Measurements from ENCODE around the gene ENOX2. TPM values are rescaled to one million over a fixed set of nuclear protein-coding genes. Genes with fewer than 3 reads are reported as not detected.

Gene ENOX2
- total RNA-seq, 1 donor from 2014 or later, result 13.9 TPM

DNA sequence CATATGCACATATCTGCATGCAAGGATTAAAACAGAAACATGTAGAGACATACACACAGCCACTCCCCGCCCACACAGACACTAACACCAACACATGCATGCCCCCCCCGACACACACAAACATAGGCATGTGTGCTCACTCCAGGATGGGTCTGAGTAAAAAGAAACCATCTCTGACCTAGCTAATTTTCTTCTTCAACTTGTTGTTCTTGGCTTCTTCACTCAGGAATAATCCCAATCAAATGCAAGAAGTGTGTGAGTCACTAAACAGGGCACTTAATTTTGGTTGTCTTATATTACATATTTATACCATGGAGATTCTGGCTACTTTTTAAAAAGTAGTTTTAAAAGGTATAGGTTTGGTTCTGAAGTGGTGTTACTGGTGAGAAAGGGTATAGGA, 28.3 kb downstream of the ENOX2 start:
- intact Hi-C loops (cut with micrococcal nuclease), result no loop called here
- Mint-ChIP-seq H3K4me1 (peaks cover 5% of the 10 kb centered on the region), H3K27ac (no peak overlapping the region), H3K9me3 (no peaks in the 10 kb centered on the region), H3K27me3 (no peaks in the 10 kb centered on the region), H3K4me3 (no peak overlapping the region), H3K36me3 (ENCODE audit: low read depth) (peaks cover 6% of the 10 kb centered on the region)
- no peak for DNase-seq

GRCh38 chrX:130869239-130869638, 33.8 kb downstream of the ENOX2 start:
- no peak overlapping the region for H3K4me3 Mint-ChIP-seq
- no peak overlapping the region for H3K27ac Mint-ChIP-seq
- DNase-seq, result no peak
- no peaks in the 10 kb centered on the region for H3K27me3 Mint-ChIP-seq
- H3K9me3 Mint-ChIP-seq, result no peaks in the 10 kb centered on the region
- H3K36me3 Mint-ChIP-seq (ENCODE audit: low read depth), result peaks cover 1% of the 10 kb centered on the region
- intact Hi-C loops (cut with micrococcal nuclease), result no loop called here
- no peaks in the 10 kb centered on the region for H3K4me1 Mint-ChIP-seq

DNA sequence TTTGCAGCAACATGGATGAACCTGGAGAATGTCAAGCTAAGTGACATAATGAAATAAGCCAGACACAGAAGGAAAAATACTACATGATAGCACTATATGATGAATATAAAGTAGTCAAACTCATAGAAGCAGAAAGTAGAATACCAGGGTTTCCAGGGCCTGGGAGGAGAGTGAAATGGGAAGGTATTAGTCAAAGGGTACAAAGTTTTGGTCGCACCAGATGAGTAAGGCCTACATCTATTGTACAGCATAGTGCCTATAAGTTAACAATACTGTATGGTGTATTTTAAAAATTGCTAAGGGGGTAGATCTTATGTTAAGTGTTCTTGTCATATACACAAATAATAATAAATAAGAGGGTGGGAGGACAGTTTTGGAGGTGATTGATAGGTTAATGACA, 41.5 kb downstream of the ENOX2 start:
- no peak for DNase-seq
- intact Hi-C loops (cut with micrococcal nuclease), result no loop called here

DNA sequence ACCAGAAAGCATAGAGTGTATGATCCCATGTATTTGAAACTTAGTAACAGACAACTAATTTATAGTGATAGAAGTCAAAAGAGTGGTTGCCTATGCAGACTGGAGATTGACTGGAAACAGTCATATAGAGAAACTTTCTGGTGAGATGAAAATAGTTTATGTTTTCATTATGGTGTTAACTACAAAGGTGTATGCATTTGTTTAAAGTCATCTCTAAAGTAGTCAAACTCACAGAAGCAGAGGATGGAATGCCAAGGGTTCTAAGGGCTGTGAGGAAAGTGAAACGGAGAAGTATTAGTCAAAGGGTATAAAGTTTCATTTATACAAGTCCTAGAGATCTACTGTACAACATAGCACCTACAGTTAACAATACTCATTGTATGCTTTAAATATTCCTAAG, 45.8 kb downstream of the ENOX2 start:
- DNase-seq, result peak; percentile 48
- no peak overlapping the region for H3K4me3 Mint-ChIP-seq

More for the DNA sequence above, 41.5 kb downstream of the ENOX2 start:
- Mint-ChIP-seq H3K9me3 (no peaks in the 10 kb centered on the region), H3K4me1 (peaks cover 7% of the 10 kb centered on the region), H3K4me3 (no peak overlapping the region), H3K27ac (no peak overlapping the region), H3K27me3 (no peaks in the 10 kb centered on the region), H3K36me3 (ENCODE audit: low read depth) (peaks cover 2% of the 10 kb centered on the region)

GRCh38 chrX:130851569-130851968, 51.4 kb downstream of the ENOX2 start:
- H3K27me3 Mint-ChIP-seq, result no peaks in the 10 kb centered on the region
- DNase-seq, result no peak
- H3K4me3 Mint-ChIP-seq, result no peak overlapping the region

More for the DNA sequence above, 45.8 kb downstream of the ENOX2 start:
- no peaks in the 10 kb centered on the region for H3K9me3 Mint-ChIP-seq
- peaks cover 5% of the 10 kb centered on the region for H3K36me3 Mint-ChIP-seq (ENCODE audit: low read depth)
- H3K27me3 Mint-ChIP-seq, result no peaks in the 10 kb centered on the region
- peaks cover 7% of the 10 kb centered on the region for H3K4me1 Mint-ChIP-seq
- intact Hi-C loops (cut with micrococcal nuclease), result loop anchor here (1.0 to 5.0 kb wide), 2 partner anchors 45 to 99 kb away; partner anchors contain the start of gene ENOX2
- H3K27ac Mint-ChIP-seq, result no peak overlapping the region

DNA sequence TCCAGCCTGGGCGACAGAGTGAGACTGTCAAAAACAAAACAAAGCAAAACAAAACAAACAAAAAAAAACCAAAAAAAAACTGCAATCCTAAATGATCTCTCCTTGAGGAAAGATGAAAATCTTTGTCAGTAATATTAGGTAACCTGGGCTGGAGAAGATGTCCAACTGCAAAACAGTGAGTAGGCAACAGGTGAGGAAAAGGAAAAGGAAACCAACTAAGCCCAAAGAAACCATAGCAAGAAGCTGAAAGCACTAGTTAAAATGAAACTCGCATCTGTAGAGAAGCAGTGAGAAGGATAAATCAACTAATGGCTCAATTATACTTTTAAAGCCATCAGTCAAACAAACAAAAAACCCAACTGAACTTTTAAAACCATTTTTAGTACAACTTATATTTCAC, 54.2 kb downstream of the ENOX2 start:
- H3K4me3 Mint-ChIP-seq, result no peak overlapping the region
- no peaks in the 10 kb centered on the region for H3K36me3 Mint-ChIP-seq (ENCODE audit: low read depth)

More at GRCh38 chrX:130851569-130851968, 51.4 kb downstream of the ENOX2 start:
- H3K9me3 Mint-ChIP-seq, result no peaks in the 10 kb centered on the region
- H3K36me3 Mint-ChIP-seq (ENCODE audit: low read depth), result peaks cover 3% of the 10 kb centered on the region
- peaks cover 7% of the 10 kb centered on the region for H3K4me1 Mint-ChIP-seq
- no peak overlapping the region for H3K27ac Mint-ChIP-seq
- intact Hi-C loops (cut with micrococcal nuclease), result no loop called here

GRCh38 chrX:130846746-130847145, 56.3 kb downstream of the ENOX2 start:
- Mint-ChIP-seq H3K27me3 (no peaks in the 10 kb centered on the region), H3K9me3 (no peaks in the 10 kb centered on the region), H3K4me1 (peaks cover 7% of the 10 kb centered on the region), H3K4me3 (no peak overlapping the region), H3K36me3 (ENCODE audit: low read depth) (no peaks in the 10 kb centered on the region), H3K27ac (no peak overlapping the region)
- intact Hi-C loops (cut with micrococcal nuclease), result no loop called here
- DNase-seq, result no peak

More for the DNA sequence above, 54.2 kb downstream of the ENOX2 start:
- DNase-seq, result no peak
- no peaks in the 10 kb centered on the region for H3K9me3 Mint-ChIP-seq
- H3K4me1 Mint-ChIP-seq, result peaks cover 7% of the 10 kb centered on the region
- H3K27me3 Mint-ChIP-seq, result no peaks in the 10 kb centered on the region
- intact Hi-C loops (cut with micrococcal nuclease), result no loop called here
- H3K27ac Mint-ChIP-seq, result no peak overlapping the region

GRCh38 chrX:130841776-130842175, 61.2 kb downstream of the ENOX2 start:
- Mint-ChIP-seq H3K4me1 (no peaks in the 10 kb centered on the region), H3K27me3 (no peaks in the 10 kb centered on the region), H3K36me3 (ENCODE audit: low read depth) (no peaks in the 10 kb centered on the region), H3K9me3 (no peaks in the 10 kb centered on the region), H3K4me3 (no peak overlapping the region), H3K27ac (no peak overlapping the region)
- no peak for DNase-seq
- intact Hi-C loops (cut with micrococcal nuclease), result no loop called here

DNA sequence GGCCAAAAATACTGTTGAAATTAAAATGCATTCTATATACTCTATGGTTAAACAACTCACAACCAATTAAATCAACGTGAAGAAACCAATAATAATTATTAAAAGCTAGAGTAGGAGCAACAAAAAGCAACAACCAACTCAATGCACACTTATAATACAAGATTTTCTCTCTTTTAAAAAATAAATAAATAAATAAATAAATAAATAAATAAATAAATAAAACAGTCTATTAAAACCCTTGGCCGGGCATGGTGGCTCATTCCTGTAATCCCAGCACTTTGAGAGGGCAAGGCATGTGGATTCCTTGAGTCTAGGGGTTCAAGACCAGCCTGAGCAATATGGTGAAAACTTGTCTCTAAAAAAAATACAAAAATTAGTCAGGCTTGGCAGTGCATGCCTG, 62.7 kb downstream of the ENOX2 start:
- no peaks in the 10 kb centered on the region for H3K4me1 Mint-ChIP-seq
- no peak for DNase-seq
- no peaks in the 10 kb centered on the region for H3K36me3 Mint-ChIP-seq (ENCODE audit: low read depth)
- H3K9me3 Mint-ChIP-seq, result no peaks in the 10 kb centered on the region
- H3K4me3 Mint-ChIP-seq, result no peak overlapping the region
- intact Hi-C loops (cut with micrococcal nuclease), result no loop called here
- H3K27me3 Mint-ChIP-seq, result no peaks in the 10 kb centered on the region
- H3K27ac Mint-ChIP-seq, result no peak overlapping the region

- H3K4me3 Mint-ChIP-seq, result no peak overlapping the region
- no peaks in the 10 kb centered on the region for H3K9me3 Mint-ChIP-seq
- intact Hi-C loops (cut with micrococcal nuclease), result no loop called here
- H3K4me1 Mint-ChIP-seq, result peaks cover 4% of the 10 kb centered on the region
- no peaks in the 10 kb centered on the region for H3K27me3 Mint-ChIP-seq
- H3K36me3 Mint-ChIP-seq (ENCODE audit: low read depth), result no peaks in the 10 kb centered on the region
- DNase-seq, result no peak
- H3K27ac Mint-ChIP-seq, result no peak overlapping the region
Observed at GRCh38 chrX:130836447-130836846, 66.6 kb downstream of the ENOX2 start.

GRCh38 chrX:130834830-130835229, 68.2 kb downstream of the ENOX2 start:
- no peaks in the 10 kb centered on the region for H3K27me3 Mint-ChIP-seq
- DNase-seq, result no peak
- H3K4me3 Mint-ChIP-seq, result no peak overlapping the region
- H3K4me1 Mint-ChIP-seq, result peaks cover 4% of the 10 kb centered on the region
- H3K27ac Mint-ChIP-seq, result no peak overlapping the region
- no peaks in the 10 kb centered on the region for H3K9me3 Mint-ChIP-seq
- intact Hi-C loops (cut with micrococcal nuclease), result no loop called here
- no peaks in the 10 kb centered on the region for H3K36me3 Mint-ChIP-seq (ENCODE audit: low read depth)

GRCh38 chrX:130834149-130834548, 68.9 kb downstream of the ENOX2 start:
- H3K36me3 Mint-ChIP-seq (ENCODE audit: low read depth), result no peaks in the 10 kb centered on the region
- peaks cover 4% of the 10 kb centered on the region for H3K4me1 Mint-ChIP-seq
- DNase-seq, result no peak
- H3K27me3 Mint-ChIP-seq, result no peaks in the 10 kb centered on the region
- intact Hi-C loops (cut with micrococcal nuclease), result no loop called here
- no peaks in the 10 kb centered on the region for H3K9me3 Mint-ChIP-seq
- H3K27ac Mint-ChIP-seq, result no peak overlapping the region
- no peak overlapping the region for H3K4me3 Mint-ChIP-seq

DNA sequence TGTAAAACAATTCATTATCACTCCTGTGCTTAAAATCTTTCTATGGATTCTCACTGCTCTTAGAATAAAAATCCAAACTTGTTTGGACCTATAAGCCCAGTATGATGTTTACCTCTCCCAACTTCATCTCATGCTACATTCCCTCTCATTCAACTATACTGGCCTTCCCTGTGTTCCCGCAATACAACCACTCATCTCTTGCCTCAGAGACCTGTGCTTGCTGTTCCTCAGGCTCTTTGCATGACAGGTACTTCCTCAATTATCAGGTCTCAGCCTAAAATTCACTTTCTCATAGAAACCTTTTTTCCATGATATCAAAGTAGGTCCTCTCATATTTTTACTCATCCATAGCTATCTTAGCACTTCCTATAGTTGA, 71.7 kb downstream of the ENOX2 start:
- H3K27me3 Mint-ChIP-seq, result no peaks in the 10 kb centered on the region
- intact Hi-C loops (cut with micrococcal nuclease), result no loop called here
- no peaks in the 10 kb centered on the region for H3K9me3 Mint-ChIP-seq

GRCh38 chrX:130830599-130831346, 72.2 kb downstream of the ENOX2 start:
- Mint-ChIP-seq H3K4me3 (no peak overlapping the region), H3K9me3 (no peaks in the 10 kb centered on the region), H3K4me1 (peaks cover 4% of the 10 kb centered on the region), H3K27me3 (no peaks in the 10 kb centered on the region), H3K27ac (no peak overlapping the region), H3K36me3 (ENCODE audit: low read depth) (no peaks in the 10 kb centered on the region)
- no peak for DNase-seq
- intact Hi-C loops (cut with micrococcal nuclease), result no loop called here

More for the DNA sequence above, 71.7 kb downstream of the ENOX2 start:
- Mint-ChIP-seq H3K4me3 (no peak overlapping the region), H3K27ac (no peak overlapping the region), H3K36me3 (ENCODE audit: low read depth) (no peaks in the 10 kb centered on the region), H3K4me1 (peaks cover 4% of the 10 kb centered on the region)
- DNase-seq, result no peak
